IMR-90 (cell line): ENCODE measurements around the gene CDH23.
A peak's percentile ranks its signal among the peaks of the same experiment; 100 is the strongest.

Experiments used
- BHLHE40 ChIP-seq: fragments of 150-350 bp; IDR thresholded peaks from 2 replicates; pipeline ENCODE4 v1.6.1; 2016; ENCODE audit warnings: mild to moderate bottlenecking, low read depth, low read length
- CEBPB ChIP-seq: IDR thresholded peaks from 2 replicates; pipeline ENCODE4 v1.6.1; 2012; ENCODE audit warnings: low read depth, low read length, improper control_type of control experiment
- CTCF ChIP-seq: conservative IDR thresholded peaks from 2 replicates; pipeline ENCODE4 v1.5.1; 2012; ENCODE audit warnings: mild to moderate bottlenecking, low read depth, low read length, improper control_type of control experiment
- ELK1 ChIP-seq: fragments of 150-350 bp; IDR thresholded peaks from 2 replicates; pipeline ENCODE4 v1.6.1; 2016; ENCODE audit warnings: low read depth, mild to moderate bottlenecking, low read length, moderate library complexity, borderline replicate concordance
- FOS ChIP-seq: fragments of 150-350 bp; IDR thresholded peaks from 2 replicates; pipeline ENCODE4 v1.6.1; 2016; ENCODE audit warnings: low read depth, low read length
- MAZ ChIP-seq: IDR thresholded peaks from 2 replicates; pipeline ENCODE4 v1.6.1; 2012; ENCODE audit warnings: low read depth, mild to moderate bottlenecking, low read length, improper control_type of control experiment, moderate library complexity, borderline replicate concordance
- MXI1 ChIP-seq: IDR thresholded peaks from 2 replicates; pipeline ENCODE4 v1.6.1; 2012; ENCODE audit warnings: low read depth, mild to moderate bottlenecking, low read length, moderate library complexity, borderline replicate concordance
- NFE2L2 ChIP-seq: fragments of 150-350 bp; IDR thresholded peaks from 2 replicates; pipeline ENCODE4 v1.6.1; 2016; ENCODE audit warnings: low read depth, mild to moderate bottlenecking, low read length
- POLR2A ChIP-seq: IDR thresholded peaks from 2 replicates; pipeline ENCODE4 v1.6.1; 2012; ENCODE audit warnings: mild to moderate bottlenecking, low read depth, low read length
- RAD21 ChIP-seq: IDR thresholded peaks from 2 replicates; pipeline ENCODE4 v1.6.1; 2012; ENCODE audit warnings: low read length, improper control_type of control experiment
- RCOR1 ChIP-seq: IDR thresholded peaks from 2 replicates; pipeline ENCODE4 v1.6.1; 2012; ENCODE audit warnings: mild to moderate bottlenecking, low read length, improper control_type of control experiment; ENCODE audit not compliant: insufficient replicate concordance
- RFX5 ChIP-seq: IDR thresholded peaks from 2 replicates; pipeline ENCODE4 v1.8.0; 2012; ENCODE audit warnings: low read depth, mild to moderate bottlenecking, low read length, moderate library complexity
- SMC3 ChIP-seq: fragments of 150-350 bp; IDR thresholded peaks from 2 replicates; pipeline ENCODE4 v1.6.1; 2016; ENCODE audit warnings: low read depth, mild to moderate bottlenecking, antibody characterized with exemption, low read length, moderate library complexity
- USF2 ChIP-seq: fragments of 150-350 bp; IDR thresholded peaks from 2 replicates; pipeline ENCODE4 v1.6.1; 2017; ENCODE audit warnings: mild to moderate bottlenecking, antibody characterized with exemption, low read length, low read depth

- TF ChIP-seq CTCF (no peak), RFX5 (no peak), POLR2A (no peak), MAZ (no peak), CEBPB (peak; percentile 83), RCOR1 (no peak), BHLHE40 (no peak), NFE2L2 (no peak), ELK1 (no peak), SMC3 (no peak), RAD21 (no peak), USF2 (no peak), MXI1 (no peak), FOS (no peak)
Observed at GRCh38 chr10:71845410-71846405, 449.0 kb downstream of the CDH23 start.
